Measurements from ENCODE around the gene GSTT2B. TPM values are rescaled to one million over a fixed set of nuclear protein-coding genes. Genes with fewer than 3 reads are reported as not detected.
"Not testable (repeated sequence)": the region's sequence is repeated elsewhere in the genome, so short reads cannot be mapped to it uniquely, and the experiment has no call there.

The GSTT2B gene
- total RNA-seq, 1 donor, result 0.54 TPM

- DNase-seq (ENCODE audit: low read depth in 2 of 3, low spot score in 2 of 3), result not testable (repeated sequence)
Measured at GRCh38 chr22:23949764-23950163, 11.2 kb downstream of the GSTT2B start.

GRCh38 chr22:23947391-23947790 lies 13.6 kb downstream of the GSTT2B start:
- not testable (repeated sequence) for DNase-seq (ENCODE audit: low read depth in 2 of 3, low spot score in 2 of 3)

DNA sequence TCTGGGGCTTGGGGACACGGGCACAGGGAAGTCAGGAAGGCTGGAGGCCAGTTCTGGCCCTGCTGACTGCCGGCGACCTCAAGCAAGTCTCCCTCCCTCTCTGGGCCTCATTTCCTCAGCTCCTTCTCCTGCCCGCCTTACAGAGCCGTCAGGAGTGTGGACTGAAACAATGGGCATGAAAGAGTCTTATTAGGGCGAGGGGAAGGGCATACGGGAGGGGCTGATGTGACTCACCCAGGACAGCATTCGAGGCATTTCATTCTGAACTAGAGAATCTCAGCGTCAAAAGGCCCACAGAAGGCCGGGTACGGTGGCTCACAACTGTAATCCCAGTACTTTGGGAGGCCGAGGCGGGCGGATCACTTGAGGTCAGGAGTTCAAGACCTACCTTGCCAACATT lies 20.8 kb downstream of the GSTT2B start:
- DNase-seq (ENCODE audit: low read depth in 2 of 3, low spot score in 2 of 3), result not testable (repeated sequence)

GRCh38 chr22:23939017-23939357 lies 22.0 kb downstream of the GSTT2B start:
- no peak for DNase-seq (ENCODE audit: low read depth in 2 of 3, low spot score in 2 of 3)

DNA sequence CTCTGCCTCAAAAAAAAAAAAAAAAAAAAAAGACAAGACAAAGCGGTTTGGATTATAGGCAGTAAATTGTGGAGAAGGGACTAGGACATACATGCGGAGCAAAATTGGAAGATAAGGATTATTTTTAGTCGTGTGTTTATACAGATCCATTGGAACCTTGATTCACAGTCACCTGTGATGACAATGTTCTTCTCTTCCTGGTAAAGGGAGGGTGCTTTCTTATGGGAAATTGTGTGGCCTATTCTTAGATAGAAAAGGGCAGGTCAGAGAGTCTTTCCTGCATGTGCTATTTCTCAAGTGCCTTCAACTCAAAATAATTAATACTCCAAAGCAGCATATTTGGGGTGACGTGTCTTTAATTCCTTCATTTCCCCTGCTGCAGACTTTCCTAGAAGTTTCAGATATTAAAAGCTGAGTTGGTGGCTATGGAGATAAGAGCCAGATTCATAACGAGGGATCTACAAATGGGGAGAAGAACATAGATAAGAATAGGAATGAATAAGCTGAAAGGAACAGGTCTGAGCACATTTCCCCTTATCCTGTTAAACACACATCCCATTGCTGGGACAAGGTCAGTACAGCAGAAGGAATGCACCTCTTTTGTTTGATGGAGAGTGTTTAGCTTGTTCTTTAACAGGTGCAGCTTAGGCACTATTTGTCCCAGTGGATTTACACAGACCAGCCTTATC lies 22.5 kb downstream of the GSTT2B start:
- DNase-seq (ENCODE audit: low read depth in 2 of 3, low spot score in 2 of 3), result no peak

DNA sequence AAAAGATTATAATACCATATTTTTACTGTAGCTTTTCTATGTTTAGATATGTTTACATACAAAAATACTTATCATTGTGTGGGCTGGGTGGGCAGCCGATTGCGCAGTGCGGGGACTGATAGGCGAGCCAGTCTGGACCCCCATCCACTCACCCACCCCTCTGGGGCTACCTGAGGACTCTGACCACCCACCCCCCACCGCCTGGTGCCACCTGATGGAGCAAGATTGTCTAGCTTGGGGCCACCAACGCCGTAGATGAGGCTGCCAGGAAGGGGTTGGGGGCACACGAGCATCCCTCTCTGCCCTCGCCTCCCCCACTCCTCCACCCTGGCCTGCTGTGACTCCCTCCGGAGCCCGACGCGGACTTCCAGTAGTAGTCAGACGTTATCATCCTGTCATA lies 34.4 kb downstream of the GSTT2B start:
- no peak for DNase-seq (ENCODE audit: low read depth in 2 of 3, low spot score in 2 of 3)

- peak in 1 of 3 donors; percentile 11 for DNase-seq (ENCODE audit: low read depth in 2 of 3, low spot score in 2 of 3)
Measured at GRCh38 chr22:23925020-23925606, 35.9 kb downstream of the GSTT2B start.

- DNase-seq (ENCODE audit: low read depth in 2 of 3, low spot score in 2 of 3), result peak in 1 of 3 donors; percentile 68
Measured at GRCh38 chr22:23922921-23923320, 38.1 kb downstream of the GSTT2B start.

- DNase-seq (ENCODE audit: low read depth in 2 of 3, low spot score in 2 of 3), result not testable (repeated sequence)
Measured at GRCh38 chr22:23921586-23922201, 39.3 kb downstream of the GSTT2B start.

DNA sequence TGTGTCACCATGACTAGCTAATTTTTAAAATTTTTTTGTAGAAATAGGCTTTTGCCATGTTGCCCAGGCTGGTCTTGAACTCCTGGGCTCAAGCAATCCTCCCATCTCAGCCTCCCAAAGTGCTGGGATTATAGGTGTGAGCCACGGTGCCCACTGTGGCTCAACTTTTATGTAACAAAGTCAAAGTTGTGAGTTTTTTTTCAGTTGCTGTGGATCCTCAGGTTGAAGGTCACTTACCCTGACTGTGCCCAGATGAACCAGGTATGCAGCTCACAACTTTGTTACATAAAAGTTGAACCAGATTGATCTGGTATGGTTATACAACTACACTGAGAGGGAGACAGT lies 40.8 kb downstream of the GSTT2B start:
- DNase-seq (ENCODE audit: low read depth in 2 of 3, low spot score in 2 of 3), result not testable (repeated sequence)

DNA sequence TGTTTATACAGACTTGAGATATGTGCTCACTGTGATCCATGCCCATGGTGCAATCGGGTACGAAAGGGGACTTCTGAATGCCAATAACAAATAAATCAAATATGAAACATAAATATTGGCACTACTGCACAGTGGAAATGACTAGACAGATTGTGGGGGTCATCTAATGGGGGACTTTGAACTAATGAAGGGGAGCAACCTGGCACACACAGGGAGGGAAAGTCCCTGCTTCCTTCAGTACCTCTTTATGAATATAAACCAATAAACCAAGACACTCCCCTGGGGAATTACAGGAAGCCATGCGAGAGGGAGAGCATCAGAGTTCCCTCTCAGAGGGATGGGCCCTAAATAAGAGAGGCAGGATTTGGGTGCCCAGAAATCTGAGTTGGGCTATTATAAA lies 45.7 kb downstream of the GSTT2B start:
- DNase-seq (ENCODE audit: low read depth in 2 of 3, low spot score in 2 of 3), result no peak

- DNase-seq (ENCODE audit: low read depth in 2 of 3, low spot score in 2 of 3), result peak; percentile 93 to 99 (median 99)
Measured at GRCh38 chr22:23913661-23914353, 47.2 kb downstream of the GSTT2B start.

DNA sequence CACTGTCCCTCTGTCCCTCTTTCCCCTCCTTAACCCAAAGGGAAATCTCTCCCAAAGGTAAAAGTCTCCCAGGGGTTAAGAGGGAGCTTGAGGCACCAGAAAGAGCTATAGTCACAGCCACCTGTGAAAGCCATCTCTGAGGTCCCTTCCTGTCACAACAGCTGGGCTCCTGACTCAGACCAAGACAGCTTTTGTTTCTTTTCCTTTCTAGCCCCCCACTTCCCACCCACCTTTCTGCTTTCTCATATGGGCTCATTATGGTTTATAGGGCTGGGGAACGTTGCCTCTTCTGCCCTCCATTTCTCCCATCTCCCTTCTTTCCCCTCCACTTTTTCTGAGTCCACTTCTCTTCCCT lies 47.7 kb downstream of the GSTT2B start:
- peak in 2 of 3 donors; percentile 21 to 25 for DNase-seq (ENCODE audit: low read depth in 2 of 3, low spot score in 2 of 3)

DNA sequence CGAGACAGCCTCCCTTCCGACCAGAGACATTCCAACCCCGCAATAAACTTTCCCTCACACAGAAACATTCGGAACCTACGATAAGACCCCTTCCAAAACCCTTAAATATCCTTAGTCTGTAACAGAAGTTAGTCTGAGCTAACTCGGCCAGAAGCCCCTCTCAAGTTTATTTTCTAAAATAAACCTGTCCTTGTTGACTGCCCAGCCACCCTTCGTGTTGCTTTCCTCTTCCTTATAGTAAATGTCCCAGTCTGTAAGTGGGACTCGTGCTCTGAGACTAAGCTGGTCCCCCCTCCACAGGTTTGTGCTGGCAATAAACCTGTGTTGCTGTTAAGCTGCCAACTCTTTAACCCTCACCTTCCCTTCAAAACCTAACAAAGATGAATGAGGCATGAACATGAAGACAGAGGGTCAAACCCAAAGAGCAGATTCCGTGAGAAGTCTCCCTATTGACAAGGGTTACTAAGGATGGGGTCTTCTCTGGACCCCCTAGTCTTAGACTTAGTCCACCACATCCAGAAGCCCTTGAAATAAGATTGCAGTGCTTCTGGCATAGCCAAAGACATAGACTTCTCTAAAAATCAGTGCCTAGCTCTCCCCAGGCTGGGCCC lies 48.6 kb downstream of the GSTT2B start:
- DNase-seq (ENCODE audit: low read depth in 2 of 3, low spot score in 2 of 3), result no peak

DNA sequence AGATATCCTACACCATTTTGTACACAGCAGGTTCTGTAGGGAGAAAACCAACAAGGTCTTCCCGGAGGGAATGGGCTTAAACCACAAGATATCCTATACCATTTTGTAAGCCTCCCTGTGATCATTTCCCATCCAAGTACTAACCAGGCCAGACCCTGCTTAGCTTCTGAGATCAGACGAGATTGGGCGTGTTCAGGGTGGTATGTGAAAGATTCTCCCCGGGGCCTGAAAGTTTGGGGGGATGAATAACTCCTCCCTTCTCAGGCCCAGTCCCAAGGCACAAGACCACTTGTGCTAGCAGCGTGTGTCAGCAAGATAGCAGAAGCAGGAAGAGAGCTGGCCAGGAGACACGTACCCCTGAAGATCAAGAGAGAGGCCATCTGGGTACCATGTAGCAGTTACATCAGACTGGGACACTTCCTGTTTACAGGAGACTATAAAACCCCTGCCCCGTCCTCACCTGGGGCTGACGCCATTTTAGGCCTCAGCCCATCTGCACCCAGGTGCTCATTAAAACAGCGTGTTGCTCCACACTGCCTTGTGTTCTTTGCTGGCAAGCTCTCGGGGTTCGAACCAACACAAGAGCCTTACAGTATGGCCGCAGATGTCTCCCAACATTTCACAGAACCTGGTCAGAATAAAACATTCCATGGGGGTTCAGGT lies 49.5 kb downstream of the GSTT2B start:
- DNase-seq (ENCODE audit: low read depth in 2 of 3, low spot score in 2 of 3), result no peak

DNA sequence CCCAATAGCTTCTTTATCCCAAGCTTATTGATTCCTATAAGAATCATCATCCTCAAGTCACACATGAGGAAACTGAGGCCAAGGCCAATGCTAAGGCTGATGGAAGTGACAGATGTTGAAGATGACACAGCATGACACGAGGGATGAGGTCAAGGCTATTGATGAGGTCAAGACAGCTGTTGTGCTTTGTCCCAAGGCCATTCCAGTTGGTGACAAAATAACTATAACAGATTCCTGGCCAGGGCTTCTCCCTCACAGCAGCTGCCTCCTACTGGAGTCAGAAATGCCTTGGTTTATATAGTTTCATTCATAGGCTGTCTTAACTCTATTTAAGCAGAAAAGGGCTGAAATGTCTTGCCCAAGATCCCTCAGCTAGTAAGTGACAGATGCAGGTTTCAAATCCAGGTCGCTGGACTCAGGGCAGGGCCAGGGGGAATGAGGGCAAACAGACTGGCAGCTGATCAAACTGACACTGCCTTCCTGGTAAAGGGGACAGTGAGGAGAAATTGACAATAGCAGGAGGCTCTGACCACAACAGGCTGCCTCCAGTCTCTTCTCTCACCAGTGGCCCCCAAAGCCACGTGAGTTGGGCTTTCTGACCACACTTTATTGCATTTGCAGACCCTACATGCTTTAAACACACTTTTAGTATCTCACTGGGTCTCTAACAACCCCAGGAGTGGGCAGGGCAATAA lies 50.4 kb downstream of the GSTT2B start:
- no peak for DNase-seq (ENCODE audit: low read depth in 2 of 3, low spot score in 2 of 3)

DNA sequence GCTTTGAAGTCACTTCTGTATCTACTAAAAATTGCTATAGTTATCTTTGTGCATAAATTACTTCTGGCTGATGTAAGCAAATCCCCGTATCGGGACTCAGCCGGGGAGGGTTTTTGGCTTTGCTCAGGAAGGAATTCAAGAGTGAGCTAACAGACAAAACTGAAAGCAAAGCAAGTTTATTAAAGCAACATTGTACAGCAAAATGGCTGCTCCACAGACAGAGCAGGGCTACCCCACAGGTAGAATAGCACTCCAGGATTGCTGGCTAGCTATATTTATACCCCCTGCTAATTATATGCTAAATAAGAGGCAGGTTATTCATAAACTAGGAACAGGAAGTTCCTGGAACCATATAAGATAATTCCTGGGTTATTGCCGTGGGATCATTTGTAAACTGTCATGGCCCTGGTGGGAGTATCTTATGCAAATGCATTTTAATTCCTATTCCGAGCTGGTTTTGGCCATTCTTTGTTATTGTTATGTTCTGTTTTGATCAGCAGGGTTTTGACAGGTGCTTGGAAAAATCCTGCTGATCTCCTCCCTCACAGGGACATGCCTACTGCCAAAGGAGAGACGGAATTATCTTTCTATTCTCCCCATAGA lies 51.6 kb downstream of the GSTT2B start:
- no peak for DNase-seq (ENCODE audit: low read depth in 2 of 3, low spot score in 2 of 3)

DNA sequence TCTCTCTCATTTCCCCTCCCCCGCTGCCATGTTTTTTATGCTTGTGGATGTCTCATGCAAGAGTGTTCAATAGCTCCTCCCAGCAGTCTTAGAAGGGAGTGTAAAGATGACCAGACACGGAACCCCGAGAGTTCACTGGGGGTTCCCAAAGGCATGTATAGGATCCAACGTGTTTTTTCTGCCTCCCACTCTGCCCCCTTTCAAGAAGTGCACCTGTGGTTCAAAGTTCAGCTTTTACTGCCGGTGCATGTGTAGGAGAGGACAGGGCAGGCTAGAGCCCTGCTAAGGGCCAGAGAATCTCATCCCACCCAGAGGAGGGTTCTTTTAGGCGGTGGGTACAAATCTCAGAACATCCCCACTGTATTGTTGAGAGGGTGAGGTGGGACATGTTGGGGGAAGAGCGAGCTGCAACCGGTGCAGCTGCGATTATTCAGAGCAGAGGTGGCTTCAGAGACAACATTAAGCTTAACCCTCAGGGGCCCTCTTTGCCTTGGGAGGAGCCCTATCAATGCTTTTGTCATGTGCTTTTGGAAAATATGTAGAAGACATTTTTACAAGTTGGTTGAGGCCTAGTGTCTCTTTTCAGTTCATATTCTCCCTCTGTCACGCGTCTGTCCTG lies 52.3 kb downstream of the GSTT2B start:
- no peak for DNase-seq (ENCODE audit: low read depth in 2 of 3, low spot score in 2 of 3)

GRCh38 chr22:23907423-23907822 lies 53.6 kb downstream of the GSTT2B start:
- not testable (repeated sequence) for DNase-seq (ENCODE audit: low read depth in 2 of 3, low spot score in 2 of 3)

Measured in hematopoietic multipotent progenitor cell (in vitro differentiated cells).